Measurements from ENCODE around the gene ANKZF1. TPM values are rescaled to one million over a fixed set of nuclear protein-coding genes. Genes with fewer than 3 reads are reported as not detected.

ANKZF1 gene
- total and polyA plus RNA-seq, 12 donors = 12.7 to 44.7 (median 25.5) TPM

DNA sequence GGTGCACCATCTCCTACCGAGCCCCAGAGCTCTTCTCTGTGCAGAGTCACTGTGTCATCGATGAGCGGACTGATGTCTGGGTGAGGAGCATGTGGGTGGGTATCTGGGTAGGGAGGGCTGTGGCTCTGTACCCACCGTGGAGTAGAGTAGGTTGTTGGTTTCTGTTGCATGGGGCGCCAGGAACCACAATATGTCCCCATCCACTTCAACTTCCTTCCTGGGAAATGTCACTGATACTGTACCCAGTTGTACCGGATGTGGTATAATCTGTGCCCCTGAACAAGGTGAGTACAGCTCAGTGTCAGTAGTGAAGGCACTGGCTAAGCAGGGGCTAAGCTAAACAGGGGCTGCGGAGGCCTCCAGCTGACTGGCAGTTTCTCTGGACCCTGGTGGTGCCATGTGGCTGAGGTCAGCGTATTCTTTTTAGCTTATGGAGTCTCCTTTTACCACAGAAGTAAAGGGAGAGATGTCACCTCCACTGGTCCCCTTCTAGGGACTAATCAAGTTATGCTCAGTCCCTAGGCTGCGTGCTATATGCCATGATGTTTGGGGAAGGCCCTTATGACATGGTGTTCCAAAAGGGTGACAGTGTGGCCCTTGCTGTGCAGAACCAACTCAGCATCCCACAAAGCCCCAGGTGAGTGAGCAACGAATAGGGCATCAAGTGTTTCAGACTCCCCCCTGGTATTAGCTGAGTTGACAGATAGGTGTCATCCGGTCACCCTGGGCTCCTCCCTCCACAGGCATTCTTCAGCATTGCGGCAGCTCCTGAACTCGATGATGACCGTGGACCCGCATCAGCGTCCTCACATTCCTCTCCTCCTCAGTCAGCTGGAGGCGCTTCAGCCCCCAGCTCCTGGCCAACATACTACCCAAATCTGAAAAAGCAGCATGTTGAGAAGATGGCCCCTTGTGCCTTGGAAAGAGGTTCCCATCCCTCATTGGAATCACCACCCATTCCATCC, 18.4 kb downstream of the ANKZF1 start:
- WGBS, 2 donors = 88 to 91% methylated on average over 17 of the region's 17 CpGs
- Histone ChIP-seq H3K27me3 (no peaks in the 10 kb centered on the region), H3K36me3 (peaks cover 0 to 43% (median 7%) of the 10 kb centered on the region in 9 donors), H3K4me1 (peaks cover 28 to 81% (median 64%) of the 10 kb centered on the region in 9 donors), H3K4me3 (peak overlapping the region in 1 of 10 donors; percentile 22), H3K27ac (peak overlapping the region in 4 of 10 donors; percentile 26 to 99 (median 77)), H3K9me3 (no peaks in the 10 kb centered on the region)
- ATAC-seq (no peak), DNase-seq (no peak)
- TF ChIP-seq, protein P1, sequence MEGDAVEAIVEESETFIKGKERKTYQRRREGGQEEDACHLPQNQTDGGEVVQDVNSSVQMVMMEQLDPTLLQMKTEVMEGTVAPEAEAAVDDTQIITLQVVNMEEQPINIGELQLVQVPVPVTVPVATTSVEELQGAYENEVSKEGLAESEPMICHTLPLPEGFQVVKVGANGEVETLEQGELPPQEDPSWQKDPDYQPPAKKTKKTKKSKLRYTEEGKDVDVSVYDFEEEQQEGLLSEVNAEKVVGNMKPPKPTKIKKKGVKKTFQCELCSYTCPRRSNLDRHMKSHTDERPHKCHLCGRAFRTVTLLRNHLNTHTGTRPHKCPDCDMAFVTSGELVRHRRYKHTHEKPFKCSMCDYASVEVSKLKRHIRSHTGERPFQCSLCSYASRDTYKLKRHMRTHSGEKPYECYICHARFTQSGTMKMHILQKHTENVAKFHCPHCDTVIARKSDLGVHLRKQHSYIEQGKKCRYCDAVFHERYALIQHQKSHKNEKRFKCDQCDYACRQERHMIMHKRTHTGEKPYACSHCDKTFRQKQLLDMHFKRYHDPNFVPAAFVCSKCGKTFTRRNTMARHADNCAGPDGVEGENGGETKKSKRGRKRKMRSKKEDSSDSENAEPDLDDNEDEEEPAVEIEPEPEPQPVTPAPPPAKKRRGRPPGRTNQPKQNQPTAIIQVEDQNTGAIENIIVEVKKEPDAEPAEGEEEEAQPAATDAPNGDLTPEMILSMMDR (IDR thresholded peaks at IDR 0.05) = no peak
- intact Hi-C loops (cut with DNase I) = no loop called here

DNA sequence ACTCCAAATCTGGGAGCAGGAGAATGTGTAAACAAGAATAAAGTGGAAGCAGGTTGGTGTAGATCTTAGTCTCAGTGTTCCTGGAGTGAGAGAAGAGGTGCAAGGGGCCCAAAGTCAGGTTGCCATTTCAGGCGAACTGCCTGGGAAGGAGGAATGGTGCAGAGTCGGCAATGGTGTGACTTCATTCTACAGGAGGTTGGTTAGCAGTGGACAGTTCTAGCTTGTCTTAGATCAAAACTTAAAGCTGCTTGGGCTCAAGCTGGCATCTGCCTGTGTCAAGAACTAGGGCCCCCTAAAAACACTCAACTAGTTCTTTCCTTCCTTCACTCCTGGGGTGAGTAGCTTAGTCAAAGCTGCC, 19.2 kb downstream of the ANKZF1 start:
- Histone ChIP-seq H3K9me3 (no peaks in the 10 kb centered on the region), H3K4me3 (peak overlapping the region in 3 of 10 donors; percentile 2 to 22 (median 8)), H3K4me1 (peaks cover 28 to 88% (median 70%) of the 10 kb centered on the region in 9 donors), H3K36me3 (peaks cover 0 to 43% (median 7%) of the 10 kb centered on the region in 9 donors), H3K27ac (peak overlapping the region; percentile 46 to 99 (median 76)), H3K27me3 (no peaks in the 10 kb centered on the region)
- ATAC-seq = no peak
- 80 to 87% methylated on average over 2 of the region's 2 CpGs for WGBS, 2 donors
- no peak for DNase-seq
- intact Hi-C loops (cut with DNase I) = loop anchor here in 1 of 10 donors (1.0 kb wide), 1 partner anchor 45 kb away; no protein-coding TSS in a partner anchor
- TF ChIP-seq, protein P1 (IDR thresholded peaks at IDR 0.05) = no peak

DNA sequence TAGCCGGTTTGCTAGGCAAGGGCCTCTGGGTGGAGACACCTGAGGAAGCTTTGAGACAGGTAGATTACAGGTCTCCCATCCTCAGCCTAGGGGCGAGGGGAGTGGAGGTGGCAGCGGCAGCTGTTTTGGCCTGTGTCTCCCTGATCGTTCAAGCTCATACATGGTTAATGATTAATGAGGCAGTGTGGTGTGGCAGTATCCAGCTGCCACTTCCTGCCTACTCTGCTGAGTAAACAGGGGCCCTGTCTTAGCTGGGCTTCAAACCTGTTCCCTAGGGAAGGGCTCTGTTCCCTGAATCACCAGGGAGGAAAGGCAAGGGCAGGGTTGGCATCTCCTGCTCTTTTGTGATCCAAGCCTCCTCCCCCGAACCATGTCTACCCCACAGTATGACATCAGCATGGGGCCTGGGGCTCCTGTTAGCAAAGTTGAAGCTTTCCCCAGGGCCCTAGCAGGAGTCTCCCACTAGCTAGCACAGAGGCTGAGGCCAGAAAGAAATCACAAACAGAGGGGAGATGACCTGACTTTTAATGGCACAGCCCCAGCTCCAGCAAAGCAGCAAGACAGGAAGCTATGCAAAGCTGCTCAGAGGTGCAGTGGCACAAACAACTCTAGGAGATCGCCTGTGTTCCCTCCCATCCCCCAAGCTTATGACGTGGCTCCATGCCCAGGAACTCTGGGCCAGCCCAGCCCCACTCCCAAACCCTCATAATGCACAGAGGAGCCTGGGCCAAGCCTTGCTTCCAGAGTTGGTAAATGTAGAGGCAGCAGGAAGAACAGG, 19.8 kb downstream of the ANKZF1 start:
- peaks cover 0 to 43% (median 7%) of the 10 kb centered on the region in 9 donors for H3K36me3 ChIP-seq
- 39 to 40% methylated on average over 7 of the region's 7 CpGs for WGBS, 2 donors
- ATAC-seq = peak; percentile 6 to 54 (median 28)
- no peaks in the 10 kb centered on the region for H3K9me3 ChIP-seq
- intact Hi-C loops (cut with DNase I) = loop anchor here in 1 of 10 donors (1.0 kb wide), 1 partner anchor 45 kb away; no protein-coding TSS in a partner anchor
- H3K27ac ChIP-seq = peak overlapping the region; percentile 46 to 99 (median 76)
- peak overlapping the region in 4 of 10 donors; percentile 2 to 22 (median 12) for H3K4me3 ChIP-seq
- TF ChIP-seq, protein P1 (IDR thresholded peaks at IDR 0.05) = no peak
- H3K4me1 ChIP-seq = peaks cover 34 to 91% (median 76%) of the 10 kb centered on the region in 9 donors
- DNase-seq = peak; percentile 67 to 76
- H3K27me3 ChIP-seq = no peaks in the 10 kb centered on the region
